Measurements from ENCODE around the gene ZDHHC19. TPM values are rescaled to one million over a fixed set of nuclear protein-coding genes. Genes with fewer than 3 reads are reported as not detected.
"Not testable (repeated sequence)": the region's sequence is repeated elsewhere in the genome, so short reads cannot be mapped to it uniquely, and the experiment has no call there.

The ZDHHC19 gene
- total RNA-seq, 1 donor from 2014 or later = not detected

- no peak overlapping the region for H3K27ac ChIP-seq
- no peaks in the 10 kb centered on the region for H3K27me3 ChIP-seq
- no peaks in the 10 kb centered on the region for H3K4me1 ChIP-seq
- DNase-seq (ENCODE audit: extremely low spot score in 2 of 2) = no peak
- H3K9me3 ChIP-seq = no peaks in the 10 kb centered on the region
- TF ChIP-seq POLR2A (IDR thresholded peaks at IDR 0.05) = no peak
- TF ChIP-seq, protein P1, sequence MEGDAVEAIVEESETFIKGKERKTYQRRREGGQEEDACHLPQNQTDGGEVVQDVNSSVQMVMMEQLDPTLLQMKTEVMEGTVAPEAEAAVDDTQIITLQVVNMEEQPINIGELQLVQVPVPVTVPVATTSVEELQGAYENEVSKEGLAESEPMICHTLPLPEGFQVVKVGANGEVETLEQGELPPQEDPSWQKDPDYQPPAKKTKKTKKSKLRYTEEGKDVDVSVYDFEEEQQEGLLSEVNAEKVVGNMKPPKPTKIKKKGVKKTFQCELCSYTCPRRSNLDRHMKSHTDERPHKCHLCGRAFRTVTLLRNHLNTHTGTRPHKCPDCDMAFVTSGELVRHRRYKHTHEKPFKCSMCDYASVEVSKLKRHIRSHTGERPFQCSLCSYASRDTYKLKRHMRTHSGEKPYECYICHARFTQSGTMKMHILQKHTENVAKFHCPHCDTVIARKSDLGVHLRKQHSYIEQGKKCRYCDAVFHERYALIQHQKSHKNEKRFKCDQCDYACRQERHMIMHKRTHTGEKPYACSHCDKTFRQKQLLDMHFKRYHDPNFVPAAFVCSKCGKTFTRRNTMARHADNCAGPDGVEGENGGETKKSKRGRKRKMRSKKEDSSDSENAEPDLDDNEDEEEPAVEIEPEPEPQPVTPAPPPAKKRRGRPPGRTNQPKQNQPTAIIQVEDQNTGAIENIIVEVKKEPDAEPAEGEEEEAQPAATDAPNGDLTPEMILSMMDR (IDR thresholded peaks at IDR 0.05) = no peak
- no peak for TF ChIP-seq POLR2AphosphoS5 (IDR thresholded peaks at IDR 0.05; ENCODE audit: insufficient read depth in 1 of 2, low read depth in 1 of 2)
- intact Hi-C loops (cut with DNase I) = no loop called here
- no peak overlapping the region for H3K4me3 ChIP-seq
- H3K36me3 ChIP-seq = no peaks in the 10 kb centered on the region
Measured at GRCh38 chr3:196175116-196175625, 36.0 kb downstream of the ZDHHC19 start.

DNA sequence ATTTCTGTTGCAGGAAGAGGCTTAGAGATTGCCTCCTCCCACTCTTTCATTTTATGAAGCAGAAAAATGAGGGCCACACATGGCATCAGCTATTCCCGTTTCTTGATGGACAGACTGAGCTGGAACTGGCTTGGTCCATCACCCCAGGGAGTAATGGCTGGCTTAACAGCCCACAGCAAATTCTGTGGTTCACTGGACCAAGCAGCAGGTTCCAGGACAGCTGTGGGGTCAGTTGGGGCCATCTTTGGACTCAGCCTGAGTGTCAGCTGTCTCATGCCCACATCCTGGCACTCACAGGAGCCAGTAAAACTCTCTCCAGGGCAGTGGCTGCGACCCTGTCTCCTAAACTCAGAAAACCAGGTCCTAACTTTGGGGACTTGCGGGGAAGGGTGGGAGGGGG is 36.5 kb downstream of the ZDHHC19 start:
- H3K36me3 ChIP-seq = no peaks in the 10 kb centered on the region
- TF ChIP-seq POLR2AphosphoS5 (IDR thresholded peaks at IDR 0.05; ENCODE audit: insufficient read depth in 1 of 2, low read depth in 1 of 2) (no peak), POLR2A (IDR thresholded peaks at IDR 0.05) (no peak)
- TF ChIP-seq, protein P1 (IDR thresholded peaks at IDR 0.05) = no peak
- H3K27ac ChIP-seq = no peak overlapping the region
- H3K9me3 ChIP-seq = no peaks in the 10 kb centered on the region
- DNase-seq (ENCODE audit: extremely low spot score in 2 of 2) = no peak
- no peaks in the 10 kb centered on the region for H3K27me3 ChIP-seq
- no peak overlapping the region for H3K4me3 ChIP-seq
- no peaks in the 10 kb centered on the region for H3K4me1 ChIP-seq
- intact Hi-C loops (cut with DNase I) = no loop called here

DNA sequence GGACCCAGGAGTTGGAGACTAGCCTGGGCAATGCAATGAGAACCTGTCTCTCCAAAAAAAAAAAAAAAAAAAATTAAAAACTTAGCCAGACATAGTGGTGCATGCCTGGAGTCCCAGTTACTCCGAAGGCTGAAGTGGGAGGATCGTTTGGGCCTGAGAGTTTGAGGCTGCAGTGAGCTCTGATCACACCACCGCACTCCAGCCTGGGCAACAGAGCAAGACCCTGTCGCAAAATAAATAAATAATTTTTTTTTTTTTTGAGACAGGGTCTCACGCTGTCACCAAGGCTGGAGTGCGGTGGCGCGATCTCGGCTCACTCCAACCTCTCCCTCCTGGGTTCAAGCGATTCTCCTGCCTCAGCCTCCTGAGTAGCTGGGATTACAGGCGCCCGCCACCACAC is 40.9 kb downstream of the ZDHHC19 start:
- H3K9me3 ChIP-seq; H3K4me3 ChIP-seq; H3K4me1 ChIP-seq; DNase-seq (ENCODE audit: extremely low spot score in 2 of 2); H3K27me3 ChIP-seq; intact Hi-C loops (cut with DNase I); H3K36me3 ChIP-seq; H3K27ac ChIP-seq: not testable (repeated sequence)

DNA sequence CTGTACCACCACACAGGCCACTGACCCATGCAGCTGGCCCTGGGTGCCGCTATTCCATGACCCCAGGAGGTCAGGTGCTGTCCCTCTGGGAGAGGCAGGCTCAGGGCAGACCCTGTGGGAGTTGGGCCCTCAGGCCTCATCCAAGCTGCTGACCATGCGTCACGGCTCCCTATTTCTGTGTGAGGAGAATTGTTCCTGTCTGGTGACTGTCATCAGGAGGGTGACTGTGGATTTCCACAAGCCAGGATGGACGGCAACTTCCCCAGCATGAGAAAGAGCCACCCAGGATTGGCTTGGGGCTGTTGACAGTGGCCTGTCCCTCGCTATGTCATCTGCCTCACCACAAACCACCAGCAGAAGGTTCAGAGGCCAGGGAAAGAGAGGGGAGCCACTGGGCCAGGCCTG is 41.4 kb downstream of the ZDHHC19 start:
- no peak for DNase-seq (ENCODE audit: extremely low spot score in 2 of 2)
- no peaks in the 10 kb centered on the region for H3K36me3 ChIP-seq
- TF ChIP-seq POLR2AphosphoS5 (IDR thresholded peaks at IDR 0.05; ENCODE audit: insufficient read depth in 1 of 2, low read depth in 1 of 2) (no peak), POLR2A (IDR thresholded peaks at IDR 0.05) (no peak)
- TF ChIP-seq, protein P1 (IDR thresholded peaks at IDR 0.05) = no peak
- intact Hi-C loops (cut with DNase I) = no loop called here
- no peak overlapping the region for H3K27ac ChIP-seq
- H3K4me1 ChIP-seq = no peaks in the 10 kb centered on the region
- H3K9me3 ChIP-seq = no peaks in the 10 kb centered on the region
- no peak overlapping the region for H3K4me3 ChIP-seq
- H3K27me3 ChIP-seq = no peaks in the 10 kb centered on the region

GRCh38 chr3:196168808-196169391 is 42.3 kb downstream of the ZDHHC19 start:
- no peaks in the 10 kb centered on the region for H3K27me3 ChIP-seq
- DNase-seq (ENCODE audit: extremely low spot score in 2 of 2) = no peak
- intact Hi-C loops (cut with DNase I) = no loop called here
- H3K4me1 ChIP-seq = peaks cover 3% of the 10 kb centered on the region
- no peak overlapping the region for H3K27ac ChIP-seq
- no peak overlapping the region for H3K4me3 ChIP-seq
- TF ChIP-seq, protein P1 (IDR thresholded peaks at IDR 0.05) = no peak
- TF ChIP-seq POLR2A (IDR thresholded peaks at IDR 0.05) = no peak
- TF ChIP-seq POLR2AphosphoS5 (IDR thresholded peaks at IDR 0.05; ENCODE audit: insufficient read depth in 1 of 2, low read depth in 1 of 2) = no peak
- H3K9me3 ChIP-seq = no peaks in the 10 kb centered on the region
- no peaks in the 10 kb centered on the region for H3K36me3 ChIP-seq

All from vagina (tissue), 2 donors.